Measurements from ENCODE around the gene PRR19.

Gene PRR19

GRCh38 chr19:42323852-42324654, 22.1 kb downstream of the PRR19 start:
- DNase-seq (ENCODE audit: low read depth), result no peak
- H3K4me3 ChIP-seq (ENCODE audit: low read length), result no peak overlapping the region

GRCh38 chr19:42324655-42325307, 22.8 kb downstream of the PRR19 start:
- no peak for TF ChIP-seq CTCF (conservative IDR thresholded peaks at IDR 0.05; ENCODE audit: low read depth, low read length)
- H3K4me3 ChIP-seq (ENCODE audit: low read length), result peak overlapping the region; percentile 0
- no peak for DNase-seq (ENCODE audit: low read depth)

More at GRCh38 chr19:42323852-42324654, 22.1 kb downstream of the PRR19 start:
- TF ChIP-seq CTCF (conservative IDR thresholded peaks at IDR 0.05; ENCODE audit: low read depth, low read length), result peak; percentile 3

- DNase-seq (ENCODE audit: low read depth), result peak; percentile 96
- TF ChIP-seq CTCF (conservative IDR thresholded peaks at IDR 0.05; ENCODE audit: low read depth, low read length), result peak; percentile 92
- H3K4me3 ChIP-seq (ENCODE audit: low read length), result peak within 1 kb of the TSS; percentile 91
These were observed 23.5 kb downstream of the PRR19 start, which contains the start of gene MEGF8 for GRCh38 chr19:42325308-42325895. TSS of gene MEGF8 (plus strand) at chr19:42325635. CDS start at chr19:42326244, 609 bp downstream.

- no peak for DNase-seq (ENCODE audit: low read depth)
- peak; percentile 20 for TF ChIP-seq CTCF (conservative IDR thresholded peaks at IDR 0.05; ENCODE audit: low read depth, low read length)
- H3K4me3 ChIP-seq (ENCODE audit: low read length), result peak overlapping the region; percentile 91
These were observed 24.2 kb downstream of the PRR19 start for GRCh38 chr19:42325896-42326771.

- no peak for DNase-seq (ENCODE audit: low read depth)
- H3K4me3 ChIP-seq (ENCODE audit: low read length), result no peak overlapping the region
- no peak for TF ChIP-seq CTCF (conservative IDR thresholded peaks at IDR 0.05; ENCODE audit: low read depth, low read length)
These were observed 25.0 kb downstream of the PRR19 start for GRCh38 chr19:42326969-42327368.

- no peak for TF ChIP-seq CTCF (conservative IDR thresholded peaks at IDR 0.05; ENCODE audit: low read depth, low read length)
- H3K4me3 ChIP-seq (ENCODE audit: low read length), result no peak overlapping the region
- no peak for DNase-seq (ENCODE audit: low read depth)
These were observed 25.4 kb downstream of the PRR19 start for GRCh38 chr19:42327381-42327780.

Measured in retinal pigment epithelial cell (primary cell).